Liver (tissue), 9 donors: ENCODE data around the gene RPGR. TPM values are rescaled to one million over a fixed set of nuclear protein-coding genes. Genes with fewer than 3 reads are reported as not detected.

Experiments used
- DNase-seq: peaks from one replicate; pipeline ENCODE4 v3.0.0-alpha.2; 2017; ENCODE audit warnings: low spot score
- H3K27ac ChIP-seq, 2 donors: one replicate each; pipeline ENCODE4 v1.7.0; 2013; ENCODE audit warnings: inconsistent platforms in 2 of 2, low read length in 2 of 2, control low read depth in 1 of 2, low read depth in 1 of 2, mild to moderate bottlenecking in 1 of 2
- H3K27me3 ChIP-seq, 4 donors: one replicate each; pipeline versions ENCODE4 v1.6.1 to v1.7.0; 2013; ENCODE audit warnings: low read length in 3 of 4, inconsistent platforms in 1 of 4, mild to moderate bottlenecking in 1 of 4, moderate library complexity in 1 of 4; ENCODE audit not compliant: control insufficient read depth in 4 of 4, insufficient read depth in 4 of 4
- H3K36me3 ChIP-seq, 4 donors: one replicate each; pipeline versions ENCODE4 v1.6.1 to v1.7.0; 2013; ENCODE audit warnings: low read length in 3 of 4, mild to moderate bottlenecking in 3 of 4, low read depth in 1 of 4, moderate library complexity in 1 of 4; ENCODE audit not compliant: control insufficient read depth in 4 of 4, insufficient read depth in 3 of 4
- H3K4me1 ChIP-seq, 4 donors: one replicate each; pipeline versions ENCODE4 v1.6.1 to v1.7.0; 2013; ENCODE audit warnings: low read length in 3 of 4, mild to moderate bottlenecking in 3 of 4, moderate library complexity in 1 of 4; ENCODE audit not compliant: control insufficient read depth in 4 of 4, insufficient read depth in 4 of 4
- H3K4me3 ChIP-seq, 3 donors: one replicate each; pipeline versions ENCODE4 v1.6.1 to v1.7.0; 2013; ENCODE audit warnings: low read length in 3 of 3, control low read depth in 1 of 3, low read depth in 1 of 3, mild to moderate bottlenecking in 1 of 3
- H3K9ac ChIP-seq, 2 donors: one replicate each; pipeline ENCODE4 v1.7.0; 2013; ENCODE audit warnings: low read length in 2 of 2, mild to moderate bottlenecking in 2 of 2, moderate library complexity in 2 of 2, control low read depth in 1 of 2, low read depth in 1 of 2
- H3K9me3 ChIP-seq, 4 donors: one replicate each; pipeline versions ENCODE4 v1.6.1 to v1.7.0; 2013; ENCODE audit warnings: low read length in 3 of 4; ENCODE audit not compliant: control insufficient read depth in 4 of 4
- EGR1 ChIP-seq, 2 donors: IDR thresholded peaks; 2 replicates each; pipeline ENCODE4 v1.6.1; 2016 to 2018; ENCODE audit warnings: antibody characterized with exemption in 2 of 2, low read depth in 2 of 2
- FOXA1 ChIP-seq: IDR thresholded peaks from 2 replicates; pipeline ENCODE4 v1.6.1; 2016; ENCODE audit warnings: antibody characterized with exemption
- FOXA2 ChIP-seq: IDR thresholded peaks from 2 replicates; pipeline ENCODE4 v1.6.1; 2016; ENCODE audit warnings: antibody characterized with exemption
- GABPA ChIP-seq, 2 donors: IDR thresholded peaks in 1 of 2; conservative IDR thresholded peaks in 1 of 2; 2 replicates each; pipeline ENCODE4 v1.6.1; 2016; ENCODE audit warnings: antibody characterized with exemption in 2 of 2, mild to moderate bottlenecking in 1 of 2, moderate library complexity in 1 of 2
- HNF4A ChIP-seq, 2 donors: conservative IDR thresholded peaks; 2 replicates each; pipeline ENCODE4 v1.6.1; 2016; ENCODE audit warnings: antibody characterized with exemption in 2 of 2, mild to moderate bottlenecking in 2 of 2
- HNF4G ChIP-seq: IDR thresholded peaks from 2 replicates; pipeline ENCODE4 v1.6.1; 2016; ENCODE audit warnings: antibody characterized with exemption
- JUND ChIP-seq, 2 donors: IDR thresholded peaks; 2 replicates each; pipeline ENCODE4 v1.6.1; 2016; ENCODE audit warnings: antibody characterized with exemption in 2 of 2
- NR2F2 ChIP-seq: IDR thresholded peaks from 2 replicates; pipeline ENCODE4 v1.6.1; 2016; ENCODE audit warnings: antibody characterized with exemption
- RAD21 ChIP-seq, 2 donors: IDR thresholded peaks; 2 replicates each; pipeline ENCODE4 v1.6.1; 2016; ENCODE audit warnings: antibody characterized with exemption in 2 of 2, mild to moderate bottlenecking in 2 of 2
- RXRA ChIP-seq, 2 donors: IDR thresholded peaks; 2 replicates each; pipeline ENCODE4 v1.6.1; 2017 to 2018; ENCODE audit warnings: antibody characterized with exemption in 2 of 2, mild to moderate bottlenecking in 1 of 2
- SP1 ChIP-seq: IDR thresholded peaks from 2 replicates; pipeline ENCODE4 v1.6.1; 2018; ENCODE audit warnings: antibody characterized with exemption, mild to moderate bottlenecking
- TAF1 ChIP-seq: conservative IDR thresholded peaks from 2 replicates; pipeline ENCODE4 v1.6.1; 2016; ENCODE audit warnings: antibody characterized with exemption, mild to moderate bottlenecking
- YY1 ChIP-seq: IDR thresholded peaks from 2 replicates; pipeline ENCODE4 v1.6.1; 2016; ENCODE audit warnings: antibody characterized with exemption, mild to moderate bottlenecking
- WGBS: extraction: QIAGEN DNeasy Blood & Tissue Kit; methylation state at CpG from one replicate; pipeline ENCODE4 v1.1.7; 2013; 5-methylcytosine and 5-hydroxymethylcytosine counted together
- polyA plus RNA-seq, 2 donors: library from polyadenylated mRNA; stranded (reverse) in 1 of 2; unstranded in 1 of 2; fragments of 200-250 nt in 1 of 2; fragments of >200 nt in 1 of 2; fragmentation: Nextera tagmentation in 1 of 2; extraction: Ambion mirVana in 1 of 2; gene quantifications; one replicate each; pipeline versions ENCODE4 v1.2.1 to v1.2.3, GENCODE V29; 2013 to 2015
- total RNA-seq, 2 donors: library from RNA; depleted of rRNA; stranded (reverse); fragments of >200 nt; gene quantifications; one replicate each; pipeline ENCODE4 v1.2.3, GENCODE V29; 2014
- TF ChIP-seq, protein P1 (sequence below): IDR thresholded peaks from 2 replicates; pipeline ENCODE4 v1.6.1; 2016; ENCODE audit warnings: antibody characterized with exemption
- TF ChIP-seq, protein P2 (sequence below): IDR thresholded peaks from 2 replicates; pipeline ENCODE4 v1.6.1; 2016; ENCODE audit warnings: antibody characterized with exemption
- TF ChIP-seq, protein P3 (sequence below): fragments of 150-350 bp; IDR thresholded peaks from 2 replicates; pipeline ENCODE4 v1.5.1; 2017; ENCODE audit warnings: improper control_type of control experiment, low read depth, low read length; ENCODE audit not compliant: missing input control
- TF ChIP-seq, protein P4 (sequence below): IDR thresholded peaks from 2 replicates; pipeline ENCODE4 v1.6.1; 2016; ENCODE audit warnings: antibody characterized with exemption
- TF ChIP-seq, protein P5 (sequence below): IDR thresholded peaks from 2 replicates; pipeline ENCODE4 v1.6.1; 2016; ENCODE audit warnings: antibody characterized with exemption, mild to moderate bottlenecking
- donor health status: healthy.
- donor health status: healthy.
- donor health status: healthy.
- donor health status: healthy.
- donor health status: healthy.

Gene RPGR
- total and polyA plus RNA-seq, 4 donors, result 1.7 to 7.2 (median 3.5) TPM

DNA sequence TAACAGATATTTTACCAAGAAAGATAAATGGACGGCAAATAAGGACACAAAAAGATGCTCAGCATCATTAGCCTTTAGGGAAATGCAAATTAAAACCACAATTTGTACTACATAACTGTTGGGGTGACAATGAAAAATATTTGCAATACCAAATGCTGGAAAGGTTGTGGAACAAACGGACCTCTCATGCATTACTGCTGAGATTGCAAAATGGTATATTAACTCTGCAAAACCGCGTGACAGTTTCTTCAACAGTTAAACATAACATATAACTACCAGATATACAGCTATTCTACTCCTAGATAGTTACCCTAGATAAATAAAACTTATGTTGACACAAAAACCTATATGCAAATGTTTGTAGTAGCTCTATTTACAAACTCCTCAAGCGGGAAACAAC lies 18.8 kb upstream of the RPGR start:
- no peak for DNase-seq
- Histone ChIP-seq H3K4me3 (no peak overlapping the region), H3K36me3 (no peaks in the 10 kb centered on the region), H3K4me1 (peaks cover 0 to 16% (median 11%) of the 10 kb centered on the region in 4 donors), H3K27me3 (no peaks in the 10 kb centered on the region), H3K27ac (no peak overlapping the region), H3K9ac (no peak overlapping the region), H3K9me3 (no peaks in the 10 kb centered on the region)
- 58% methylated on average over 5 of the region's 5 CpGs for WGBS
- TF ChIP-seq GABPA (IDR thresholded peaks at IDR 0.05 in 1 of 2, conservative IDR thresholded peaks at IDR 0.05 in 1 of 2) (no peak), HNF4A (conservative IDR thresholded peaks at IDR 0.05) (no peak), EGR1 (IDR thresholded peaks at IDR 0.05; ENCODE audit: low read depth in 2 of 2) (no peak), RAD21 (IDR thresholded peaks at IDR 0.05) (no peak), FOXA2 (no peak)

DNA sequence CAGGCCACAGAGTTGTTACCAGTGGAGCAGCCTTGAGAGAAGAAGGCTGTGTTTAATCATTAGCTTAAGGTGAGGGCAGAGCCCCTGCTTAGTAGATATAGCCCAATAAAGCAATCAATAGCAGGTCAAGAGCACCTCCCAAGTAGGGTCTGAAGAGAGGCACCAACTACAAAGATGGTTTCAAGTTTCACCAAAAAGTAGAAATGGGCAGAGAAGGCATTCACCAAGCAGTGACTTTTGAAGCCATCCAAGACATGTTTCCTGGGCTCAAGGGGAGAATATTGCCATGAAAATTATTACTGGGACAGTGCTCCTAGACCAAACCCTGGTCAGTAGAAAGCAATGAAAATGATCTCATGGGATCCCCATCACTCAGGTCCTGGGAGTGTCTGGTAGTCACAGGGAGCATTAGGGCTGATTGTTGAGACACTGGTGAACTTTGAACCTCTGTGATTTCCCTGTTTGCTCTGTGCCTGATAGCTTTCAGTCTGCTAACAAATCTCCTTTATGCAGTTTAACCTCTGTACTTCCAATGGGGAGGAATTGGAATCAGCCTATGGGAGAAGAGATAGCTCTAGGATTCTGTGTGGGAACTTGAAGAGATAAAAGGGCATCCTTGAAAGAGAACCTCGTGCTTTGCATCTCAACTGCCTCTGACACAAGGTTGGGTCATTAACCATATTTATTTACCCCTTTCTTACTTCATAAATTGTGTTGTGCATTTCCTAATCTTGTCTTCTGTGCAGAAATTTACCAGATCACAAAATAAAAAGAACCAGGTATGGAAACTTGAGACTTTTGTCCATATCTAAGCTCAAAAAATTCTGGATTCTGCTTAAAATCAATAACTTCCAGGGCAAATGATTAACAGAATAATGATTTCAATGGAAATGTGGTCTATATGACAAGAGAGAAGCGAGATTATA lies 15.8 kb upstream of the RPGR start:
- H3K9me3 ChIP-seq, result no peaks in the 10 kb centered on the region
- peak overlapping the region; percentile 66 to 69 for H3K27ac ChIP-seq
- WGBS, result 33% methylated on average over 2 of the region's 2 CpGs
- H3K4me1 ChIP-seq, result peaks cover 0 to 24% (median 15%) of the 10 kb centered on the region in 4 donors
- no peak overlapping the region for H3K4me3 ChIP-seq
- no peak overlapping the region for H3K9ac ChIP-seq
- H3K36me3 ChIP-seq, result no peaks in the 10 kb centered on the region
- DNase-seq, result no peak
- no peaks in the 10 kb centered on the region for H3K27me3 ChIP-seq
- TF ChIP-seq FOXA2 (peak; percentile 14), NR2F2 (no peak), RXRA (IDR thresholded peaks at IDR 0.05) (peak; percentile 67 to 71), HNF4A (conservative IDR thresholded peaks at IDR 0.05) (peak; percentile 90 to 92), RAD21 (IDR thresholded peaks at IDR 0.05) (peak in 1 of 2 donors; percentile 18), FOXA1 (no peak), JUND (IDR thresholded peaks at IDR 0.05) (peak in 1 of 2 donors; percentile 58), YY1 (peak; percentile 31), TAF1 (no peak), HNF4G (peak; percentile 80), SP1 (peak; percentile 95), EGR1 (IDR thresholded peaks at IDR 0.05; ENCODE audit: low read depth in 2 of 2) (no peak), GABPA (IDR thresholded peaks at IDR 0.05 in 1 of 2, conservative IDR thresholded peaks at IDR 0.05 in 1 of 2) (no peak)
- TF ChIP-seq, protein P1, sequence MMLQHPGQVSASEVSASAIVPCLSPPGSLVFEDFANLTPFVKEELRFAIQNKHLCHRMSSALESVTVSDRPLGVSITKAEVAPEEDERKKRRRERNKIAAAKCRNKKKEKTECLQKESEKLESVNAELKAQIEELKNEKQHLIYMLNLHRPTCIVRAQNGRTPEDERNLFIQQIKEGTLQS, result peak; percentile 21
- TF ChIP-seq, protein P2, sequence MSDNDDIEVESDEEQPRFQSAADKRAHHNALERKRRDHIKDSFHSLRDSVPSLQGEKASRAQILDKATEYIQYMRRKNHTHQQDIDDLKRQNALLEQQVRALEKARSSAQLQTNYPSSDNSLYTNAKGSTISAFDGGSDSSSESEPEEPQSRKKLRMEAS, result peak; percentile 42
- TF ChIP-seq, protein P3, sequence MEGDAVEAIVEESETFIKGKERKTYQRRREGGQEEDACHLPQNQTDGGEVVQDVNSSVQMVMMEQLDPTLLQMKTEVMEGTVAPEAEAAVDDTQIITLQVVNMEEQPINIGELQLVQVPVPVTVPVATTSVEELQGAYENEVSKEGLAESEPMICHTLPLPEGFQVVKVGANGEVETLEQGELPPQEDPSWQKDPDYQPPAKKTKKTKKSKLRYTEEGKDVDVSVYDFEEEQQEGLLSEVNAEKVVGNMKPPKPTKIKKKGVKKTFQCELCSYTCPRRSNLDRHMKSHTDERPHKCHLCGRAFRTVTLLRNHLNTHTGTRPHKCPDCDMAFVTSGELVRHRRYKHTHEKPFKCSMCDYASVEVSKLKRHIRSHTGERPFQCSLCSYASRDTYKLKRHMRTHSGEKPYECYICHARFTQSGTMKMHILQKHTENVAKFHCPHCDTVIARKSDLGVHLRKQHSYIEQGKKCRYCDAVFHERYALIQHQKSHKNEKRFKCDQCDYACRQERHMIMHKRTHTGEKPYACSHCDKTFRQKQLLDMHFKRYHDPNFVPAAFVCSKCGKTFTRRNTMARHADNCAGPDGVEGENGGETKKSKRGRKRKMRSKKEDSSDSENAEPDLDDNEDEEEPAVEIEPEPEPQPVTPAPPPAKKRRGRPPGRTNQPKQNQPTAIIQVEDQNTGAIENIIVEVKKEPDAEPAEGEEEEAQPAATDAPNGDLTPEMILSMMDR, result no peak
- TF ChIP-seq, protein P4, sequence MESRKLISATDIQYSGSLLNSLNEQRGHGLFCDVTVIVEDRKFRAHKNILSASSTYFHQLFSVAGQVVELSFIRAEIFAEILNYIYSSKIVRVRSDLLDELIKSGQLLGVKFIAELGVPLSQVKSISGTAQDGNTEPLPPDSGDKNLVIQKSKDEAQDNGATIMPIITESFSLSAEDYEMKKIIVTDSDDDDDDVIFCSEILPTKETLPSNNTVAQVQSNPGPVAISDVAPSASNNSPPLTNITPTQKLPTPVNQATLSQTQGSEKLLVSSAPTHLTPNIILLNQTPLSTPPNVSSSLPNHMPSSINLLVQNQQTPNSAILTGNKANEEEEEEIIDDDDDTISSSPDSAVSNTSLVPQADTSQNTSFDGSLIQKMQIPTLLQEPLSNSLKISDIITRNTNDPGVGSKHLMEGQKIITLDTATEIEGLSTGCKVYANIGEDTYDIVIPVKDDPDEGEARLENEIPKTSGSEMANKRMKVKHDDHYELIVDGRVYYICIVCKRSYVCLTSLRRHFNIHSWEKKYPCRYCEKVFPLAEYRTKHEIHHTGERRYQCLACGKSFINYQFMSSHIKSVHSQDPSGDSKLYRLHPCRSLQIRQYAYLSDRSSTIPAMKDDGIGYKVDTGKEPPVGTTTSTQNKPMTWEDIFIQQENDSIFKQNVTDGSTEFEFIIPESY, result no peak
- TF ChIP-seq, protein P5, sequence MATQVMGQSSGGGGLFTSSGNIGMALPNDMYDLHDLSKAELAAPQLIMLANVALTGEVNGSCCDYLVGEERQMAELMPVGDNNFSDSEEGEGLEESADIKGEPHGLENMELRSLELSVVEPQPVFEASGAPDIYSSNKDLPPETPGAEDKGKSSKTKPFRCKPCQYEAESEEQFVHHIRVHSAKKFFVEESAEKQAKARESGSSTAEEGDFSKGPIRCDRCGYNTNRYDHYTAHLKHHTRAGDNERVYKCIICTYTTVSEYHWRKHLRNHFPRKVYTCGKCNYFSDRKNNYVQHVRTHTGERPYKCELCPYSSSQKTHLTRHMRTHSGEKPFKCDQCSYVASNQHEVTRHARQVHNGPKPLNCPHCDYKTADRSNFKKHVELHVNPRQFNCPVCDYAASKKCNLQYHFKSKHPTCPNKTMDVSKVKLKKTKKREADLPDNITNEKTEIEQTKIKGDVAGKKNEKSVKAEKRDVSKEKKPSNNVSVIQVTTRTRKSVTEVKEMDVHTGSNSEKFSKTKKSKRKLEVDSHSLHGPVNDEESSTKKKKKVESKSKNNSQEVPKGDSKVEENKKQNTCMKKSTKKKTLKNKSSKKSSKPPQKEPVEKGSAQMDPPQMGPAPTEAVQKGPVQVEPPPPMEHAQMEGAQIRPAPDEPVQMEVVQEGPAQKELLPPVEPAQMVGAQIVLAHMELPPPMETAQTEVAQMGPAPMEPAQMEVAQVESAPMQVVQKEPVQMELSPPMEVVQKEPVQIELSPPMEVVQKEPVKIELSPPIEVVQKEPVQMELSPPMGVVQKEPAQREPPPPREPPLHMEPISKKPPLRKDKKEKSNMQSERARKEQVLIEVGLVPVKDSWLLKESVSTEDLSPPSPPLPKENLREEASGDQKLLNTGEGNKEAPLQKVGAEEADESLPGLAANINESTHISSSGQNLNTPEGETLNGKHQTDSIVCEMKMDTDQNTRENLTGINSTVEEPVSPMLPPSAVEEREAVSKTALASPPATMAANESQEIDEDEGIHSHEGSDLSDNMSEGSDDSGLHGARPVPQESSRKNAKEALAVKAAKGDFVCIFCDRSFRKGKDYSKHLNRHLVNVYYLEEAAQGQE, result no peak
